K562 (cell line): ENCODE results near the gene HCFC1R1. TPM values are rescaled to one million over a fixed set of nuclear protein-coding genes. Genes with fewer than 3 reads are reported as not detected.
A peak's percentile ranks its signal among the peaks of the same experiment; 100 is the strongest.

Source experiments
- ATAC-seq: fragments of 200-7000 bp; cut with Tn5 transposase; 3 replicates; pipeline ENCODE4 v1.9.1; 2020; ENCODE audit warnings: moderate library complexity
- BruUV-seq: library from RNA; stranded (reverse); fragments of 400-500 nt; replicated peaks from 2 replicates; lab custom pipeline; 2021; lab: Mats Ljungman, UMichigan
- CTCF ChIA-PET: fragments of 300-600 bp; formaldehyde crosslinking; extraction: SDS; loops from one replicate; lab custom pipeline; 2021; ENCODE audit warnings: low intra/inter-chr PET ratio; lab: Yijun Ruan, JAX
- POLR2A ChIA-PET: fragments of 300-600, 350-650 bp; sonication (Branson Sonifier 250); formaldehyde crosslinking; extraction: SDS; loops from one replicate; lab custom pipeline; 2021; ENCODE audit warnings: antibody characterized with exemption, inconsistent platforms; lab: Yijun Ruan, JAX
- DNase-seq, 4 experiments: peaks; one replicate each; pipeline versions ENCODE4 v3.0.0 to v3.0.0-alpha.2; 2011 to 2018; ENCODE audit warnings: low spot score in 3 of 4, mixed read lengths in 3 of 4; ENCODE audit errors: extremely low read depth in 1 of 4
- FAIRE-seq: peaks from 2 replicates; lab custom pipeline; 2011; peaks lifted over from hg19 to GRCh38; lab: Jason Lieb, UNC
- H2AFZ ChIP-seq: 2 replicates; pipeline ENCODE4 v1.6.0; 2011; ENCODE audit warnings: low read depth, low read length, control low read depth, inconsistent platforms
- H3K27ac ChIP-seq: fragments of 200-600 bp; 3 replicates; pipeline ENCODE4 v1.8.0; 2011; ENCODE audit warnings: low read depth, mild to moderate bottlenecking, control low read depth, inconsistent platforms, low read length, moderate library complexity, mixed read lengths; ENCODE audit errors: extremely low read depth
- H3K27me3 ChIP-seq, 2 experiments: fragments of 300-600 bp in 1 of 2; 2 replicates in 1 of 2; 3 replicates in 1 of 2; pipeline versions ENCODE4 v1.6.0 to v1.8.0; 2011; ENCODE audit warnings: inconsistent platforms in 2 of 2, low read length in 2 of 2, mild to moderate bottlenecking in 1 of 2, mixed read lengths in 1 of 2, moderate library complexity in 1 of 2; ENCODE audit not compliant: control insufficient read depth in 2 of 2, insufficient read depth in 2 of 2
- H3K36me3 ChIP-seq: fragments of 300-600 bp; 3 replicates; pipeline ENCODE4 v1.8.0; 2011; ENCODE audit warnings: mild to moderate bottlenecking, low read length, inconsistent platforms; ENCODE audit not compliant: control insufficient read depth, insufficient read depth
- H3K4me1 ChIP-seq, 2 experiments: fragments of 200-600 bp in 1 of 2; replicated peaks in 1 of 2; 2 replicates in 1 of 2; 3 replicates in 1 of 2; pipeline versions ENCODE4 v1.5.1 to v1.8.0; 2011; ENCODE audit warnings: inconsistent platforms in 2 of 2, low read length in 2 of 2, mild to moderate bottlenecking in 1 of 2, mixed read lengths in 1 of 2, moderate library complexity in 1 of 2; ENCODE audit not compliant: control insufficient read depth in 2 of 2, insufficient read depth in 2 of 2
- H3K4me2 ChIP-seq: 2 replicates; pipeline ENCODE4 v1.6.1; 2011; ENCODE audit warnings: low read length, control low read depth, inconsistent platforms, mixed read lengths; ENCODE audit not compliant: insufficient read depth
- H3K4me3 ChIP-seq: fragments of 200-600 bp; sonication (generic), shearing (Covaris generic); 2 replicates; pipeline ENCODE4 v1.5.1; 2016; ENCODE audit warnings: control low read depth, inconsistent platforms
- H3K79me2 ChIP-seq: fragments of 200-600 bp; 3 replicates; pipeline ENCODE4 v1.8.0; 2011; ENCODE audit warnings: low read length, inconsistent platforms; ENCODE audit not compliant: control insufficient read depth, insufficient read depth
- H3K9ac ChIP-seq, 2 experiments: 2 replicates each; pipeline versions ENCODE4 v1.6.0 to v1.6.1; 2011; ENCODE audit warnings: low read depth in 2 of 2, low read length in 2 of 2, control low read depth in 1 of 2, inconsistent platforms in 1 of 2, mild to moderate bottlenecking in 1 of 2, mixed read lengths in 1 of 2; ENCODE audit not compliant: insufficient read depth in 1 of 2
- H3K9me1 ChIP-seq: one replicate; pipeline ENCODE4 v1.6.0; 2011; ENCODE audit warnings: inconsistent platforms, mild to moderate bottlenecking, low read length, moderate library complexity; ENCODE audit not compliant: control insufficient read depth, insufficient read depth
- H3K9me3 ChIP-seq: replicated peaks from 2 replicates; pipeline ENCODE4 v1.5.1; 2011; ENCODE audit warnings: low read depth, low read length, inconsistent platforms; ENCODE audit not compliant: control insufficient read depth, insufficient read depth
- H4K20me1 ChIP-seq: replicated peaks from 2 replicates; pipeline ENCODE4 v1.6.1; 2011; ENCODE audit warnings: low read length, inconsistent platforms, mixed read lengths; ENCODE audit not compliant: control insufficient read depth, insufficient read depth
- ARID3A ChIP-seq: IDR thresholded peaks from 2 replicates; pipeline ENCODE4 v1.6.1; 2012; ENCODE audit warnings: low read depth, low read length, improper control_type of control experiment, borderline replicate concordance
- ATF1 ChIP-seq, 2 experiments: fragments of 450-650 bp in 1 of 2; IDR thresholded peaks; 2 replicates each; pipeline ENCODE4 v1.6.1; 2016; ENCODE audit warnings: missing compliant biosample characterization in 1 of 2, missing genetic modification characterization in 1 of 2
- ATF7 ChIP-seq: fragments of 450-650 bp; IDR thresholded peaks from 2 replicates; pipeline ENCODE4 v1.7.1; 2014; ENCODE audit warnings: mild to moderate bottlenecking, moderate library complexity
- IFI16 ChIP-seq: fragments of 250-450 bp; sonication (Bioruptor Pico); IDR thresholded peaks from 2 replicates; pipeline ENCODE4 v2.1.2; 2022; ENCODE audit warnings: mild to moderate bottlenecking, inconsistent platforms
- JUND ChIP-seq, 2 experiments: IDR thresholded peaks; 2 replicates in 1 of 2; 3 replicates in 1 of 2; pipeline ENCODE4 v1.6.1; 2011; ENCODE audit warnings: borderline replicate concordance in 2 of 2, low read depth in 2 of 2, low read length in 2 of 2, improper control_type of control experiment in 1 of 2, missing biosample characterization in 1 of 2, missing genetic modification characterization in 1 of 2, missing genetic modification reagents in 1 of 2
- KDM2B ChIP-seq: fragments of 250-450 bp; sonication (Bioruptor Pico); IDR thresholded peaks from 2 replicates; pipeline ENCODE4 v1.8.0; 2021; ENCODE audit warnings: mild to moderate bottlenecking, moderate library complexity
- MBD2 ChIP-seq: sonication (generic); IDR thresholded peaks from 2 replicates; pipeline ENCODE4 v1.6.1; 2016; ENCODE audit warnings: low read depth, borderline replicate concordance
- MYC ChIP-seq, 2 experiments: fragments of 250-450 bp in 1 of 2; sonication (Bioruptor Pico) in 1 of 2; IDR thresholded peaks; 2 replicates each; pipeline versions ENCODE4 v1.5.1 to v1.6.1; 2012 to 2021; ENCODE audit warnings: low read depth in 2 of 2, borderline replicate concordance in 1 of 2, improper control_type of control experiment in 1 of 2, low read length in 1 of 2, mild to moderate bottlenecking in 1 of 2, moderate library complexity in 1 of 2
- POLR2G ChIP-seq: fragments of 200-400 bp; formaldehyde crosslinking; IDR thresholded peaks from 2 replicates; pipeline ENCODE4 v1.6.1; 2017; ENCODE audit warnings: low read depth, mild to moderate bottlenecking, antibody characterized with exemption, low read length, moderate library complexity
- RBM39 ChIP-seq: fragments of 200-400 bp; formaldehyde crosslinking; optimal IDR thresholded peaks from 2 replicates; pipeline ENCODE3; 2018; ENCODE audit warnings: low read depth, low read length
- RUNX1 ChIP-seq: sonication (generic); IDR thresholded peaks from 2 replicates; pipeline ENCODE4 v1.6.1; 2016; ENCODE audit warnings: antibody characterized with exemption, low read depth
- SNIP1 ChIP-seq: fragments of 450-650 bp; IDR thresholded peaks from 2 replicates; pipeline ENCODE4 v1.7.1; 2017; ENCODE audit warnings: low read depth, mild to moderate bottlenecking
- ZBTB1 ChIP-seq: sonication (generic); formaldehyde crosslinking; IDR thresholded peaks from 2 replicates; pipeline ENCODE4 v1.8.1; 2023; ENCODE audit warnings: missing genetic modification reagents, low read depth, mild to moderate bottlenecking, borderline replicate concordance
- ZC3H8 ChIP-seq: fragments of 450-650 bp; IDR thresholded peaks from 2 replicates; pipeline ENCODE4 v1.6.1; 2017
- ZFP91 ChIP-seq: sonication (generic); formaldehyde crosslinking; IDR thresholded peaks from 2 replicates; pipeline ENCODE4 v1.8.0; 2022; ENCODE audit warnings: mild to moderate bottlenecking, missing genetic modification reagents
- ZNF324 ChIP-seq: fragments of 250-450 bp; sonication (Bioruptor Pico); IDR thresholded peaks from 2 replicates; pipeline ENCODE4 v1.4.0; 2020; ENCODE audit warnings: mild to moderate bottlenecking
- ZNF668 ChIP-seq: fragments of 250-450 bp; sonication (Bioruptor Pico); IDR thresholded peaks from 2 replicates; pipeline ENCODE4 v1.8.0; 2022; ENCODE audit warnings: mild to moderate bottlenecking, inconsistent platforms
- ZNF79 ChIP-seq: fragments of 250-450 bp; sonication (Bioruptor Pico); IDR thresholded peaks from 2 replicates; pipeline ENCODE4 v1.4.0; 2020; ENCODE audit warnings: low read depth, mild to moderate bottlenecking, moderate library complexity
- WGBS: fragments of 100-300 bp; shearing (Covaris generic); methylation state at CpG from one replicate; pipeline ENCODE4 v1.1.6; 2016; ENCODE audit warnings: low coverage, mixed read lengths; ENCODE audit not compliant: insufficient coverage; ENCODE audit errors: missing lambda C conversion rate; 5-methylcytosine and 5-hydroxymethylcytosine counted together
- in situ Hi-C: fragments of 300-500 bp; cut with MboI; formaldehyde crosslinking; loops from 4 replicates; pipeline ENCODE4 v1.15.0; 2018; ENCODE audit warnings: inconsistent platforms, mixed read lengths
- intact Hi-C: fragments of 100-400 bp; cut with micrococcal nuclease; formaldehyde crosslinking; loops from 2 replicates; pipeline ENCODE4 v1.14.2; 2022
- polyA plus RNA-seq, 8 experiments: library from polyadenylated mRNA; depleted of rRNA in 4 of 8; stranded (reverse) in 5 of 8; unstranded in 3 of 8; fragments of >200 nt; fragmentation: Nextera tagmentation in 2 of 8; fragmentation: Illumina TruSeq in 1 of 8; extraction: Ambion mirVana in 2 of 8; extraction: Trizol in 1 of 8; gene quantifications; 2 replicates each; pipeline versions ENCODE4 v1.2.1 to v1.2.3, GENCODE V29; 2011 to 2014; ENCODE audit warnings: inconsistent platforms in 1 of 8, missing spikeins in 1 of 8
- total RNA-seq, 7 experiments: library from RNA; depleted of rRNA in 6 of 7; stranded (reverse); fragments of >200 nt in 6 of 7; fragmentation: Illumina TruSeq in 2 of 7; extraction: Trizol in 2 of 7; gene quantifications; 2 replicates each; pipeline versions ENCODE4 v1.2.1 to v1.2.3, GENCODE V29; 2011 to 2021; ENCODE audit warnings: low replicate concordance in 1 of 7

The HCFC1R1 gene
- total and polyA plus RNA-seq, 9 of the 15 experiments (the other 6 are each of a cell fraction or from before 2014, with no cell fraction given), result 2.2 to 29.0 (median 11.2) TPM

- peaks cover 3% of the 10 kb centered on the region; the same call in 2 of the 3 replicates for H3K36me3 ChIP-seq
- H3K27me3 ChIP-seq, result no peaks in the 10 kb centered on the region
- DNase-seq (peak; percentile 63 to 85 (median 64)), FAIRE-seq (peak; percentile 75), ATAC-seq (no peak)
- peak overlapping the region; percentile 83 for H3K4me2 ChIP-seq
- no peaks in the 10 kb centered on the region for H3K9me3 ChIP-seq
- H3K4me1 ChIP-seq, result peaks cover 31 to 66% of the 10 kb centered on the region in 2 experiments
- no peaks in the 10 kb centered on the region for H3K9me1 ChIP-seq
- H3K27ac ChIP-seq, result peak overlapping the region; percentile 90
- in situ Hi-C loops (no loop called here), intact Hi-C loops (loop anchor here (1.0 kb wide), 1 partner anchor 19 kb away; the partner anchor contains the start of gene THOC6)
- peak overlapping the region; percentile 50 for H3K4me3 ChIP-seq
- H3K79me2 ChIP-seq, result peaks cover 22% of the 10 kb centered on the region
- ChIA-PET CTCF (no interaction called here), POLR2A (interaction anchor here (1.0 to 2.6 kb wide), 5 partner anchors 15 to 23 kb away, joined by 3 to 15 read pairs (median 6); partner anchors contain the start of genes HCFC1R1, THOC6 and TNFRSF12A)
- peak overlapping the region; percentile 90 for H2AFZ ChIP-seq
- BruUV-seq, result TSS peak; percentile 36
- WGBS, result 0% methylated on average over 19 of the region's 25 CpGs
- H4K20me1 ChIP-seq, result no peaks in the 10 kb centered on the region
- H3K9ac ChIP-seq, result peak overlapping the region; percentile 78 to 88
- TF ChIP-seq ZC3H8 (no peak), ZBTB1 (no peak), ZNF668 (CRISPR knock-in tag) (no peak), MBD2 (no peak), RUNX1 (no peak), ARID3A (no peak), JUND (IDR thresholded peaks at IDR 0.05; ENCODE audit: borderline replicate concordance, low read depth, low read length) (peak; percentile 6; the same call in 1 of the 2 replicates), JUND (tag; IDR thresholded peaks at IDR 0.05; ENCODE audit: borderline replicate concordance, low read depth, low read length) (no peak), RBM39 (no peak), SNIP1 (peak; percentile 69; the same call in 1 of the 2 replicates), IFI16 (no peak), ZNF324 (no peak), MYC (IDR thresholded peaks at IDR 0.05; ENCODE audit: low read depth, low read length) (peak; percentile 85), MYC (CRISPR knock-in tag; IDR thresholded peaks at IDR 0.05; ENCODE audit: borderline replicate concordance, low read depth) (no peak; the same call in 1 of the 2 replicates), ZFP91 (CRISPR knock-in tag) (no peak), ATF7 (0 out of 2 replicates have a peak, but pooled peaks have one; percentile 29), POLR2G (no peak), ATF1 (CRISPR knock-in tag; IDR thresholded peaks at IDR 0.05) (no peak), ATF1 (tag; IDR thresholded peaks at IDR 0.05) (no peak), ZNF79 (CRISPR knock-in tag) (no peak), KDM2B (CRISPR knock-in tag) (no peak)
These were observed 18.9 kb downstream of the HCFC1R1 start for GRCh38 chr16:3004781-3005284.
